HG02938 (cell line): ENCODE data around the gene KRT4.
"Not testable (repeated sequence)": the region's sequence is repeated elsewhere in the genome, so short reads cannot be mapped to it uniquely, and the experiment has no call there.

ENCODE experiments used
- ATAC-seq: cut with Tn5 transposase; IDR thresholded peaks from one replicate; pipeline ENCODE4 v1.9.1; 2021; ENCODE audit warnings: mild to moderate bottlenecking, moderate library complexity; ENCODE audit not compliant: unreplicated experiment

The KRT4 gene

GRCh38 chr12:52813885-52814709 lies at the start of gene KRT4:
Gene KRT4, minus strand, starts transcription at chr12:52814116. Its CDS starts 58 bp downstream, at chr12:52814058.
- no peak for ATAC-seq

GRCh38 chr12:52862023-52862422 lies 48.1 kb upstream of the KRT4 start:
- no peak for ATAC-seq

GRCh38 chr12:52861511-52861910 lies 47.6 kb upstream of the KRT4 start:
- no peak for ATAC-seq

GRCh38 chr12:52860102-52860823 lies 46.3 kb upstream of the KRT4 start:
- no peak for ATAC-seq

GRCh38 chr12:52857500-52857899 lies 43.6 kb upstream of the KRT4 start:
- ATAC-seq, result no peak

GRCh38 chr12:52856787-52857186 lies 42.9 kb upstream of the KRT4 start:
- no peak for ATAC-seq

- not testable (repeated sequence) for ATAC-seq
Measured at GRCh38 chr12:52856077-52856476, 42.2 kb upstream of the KRT4 start.

- ATAC-seq, result no peak
Measured at GRCh38 chr12:52851787-52852186, 37.9 kb upstream of the KRT4 start.

- ATAC-seq, result no peak
Measured at GRCh38 chr12:52850681-52851080, 36.8 kb upstream of the KRT4 start.

- ATAC-seq, result no peak
Measured at GRCh38 chr12:52849511-52849910, 35.6 kb upstream of the KRT4 start.

- ATAC-seq, result no peak
Measured at GRCh38 chr12:52848661-52849255, 34.8 kb upstream of the KRT4 start, which contains the start of gene KRT78. Gene KRT78, minus strand, starts transcription at chr12:52848994. Its CDS starts 64 bp downstream, at chr12:52848930.

DNA sequence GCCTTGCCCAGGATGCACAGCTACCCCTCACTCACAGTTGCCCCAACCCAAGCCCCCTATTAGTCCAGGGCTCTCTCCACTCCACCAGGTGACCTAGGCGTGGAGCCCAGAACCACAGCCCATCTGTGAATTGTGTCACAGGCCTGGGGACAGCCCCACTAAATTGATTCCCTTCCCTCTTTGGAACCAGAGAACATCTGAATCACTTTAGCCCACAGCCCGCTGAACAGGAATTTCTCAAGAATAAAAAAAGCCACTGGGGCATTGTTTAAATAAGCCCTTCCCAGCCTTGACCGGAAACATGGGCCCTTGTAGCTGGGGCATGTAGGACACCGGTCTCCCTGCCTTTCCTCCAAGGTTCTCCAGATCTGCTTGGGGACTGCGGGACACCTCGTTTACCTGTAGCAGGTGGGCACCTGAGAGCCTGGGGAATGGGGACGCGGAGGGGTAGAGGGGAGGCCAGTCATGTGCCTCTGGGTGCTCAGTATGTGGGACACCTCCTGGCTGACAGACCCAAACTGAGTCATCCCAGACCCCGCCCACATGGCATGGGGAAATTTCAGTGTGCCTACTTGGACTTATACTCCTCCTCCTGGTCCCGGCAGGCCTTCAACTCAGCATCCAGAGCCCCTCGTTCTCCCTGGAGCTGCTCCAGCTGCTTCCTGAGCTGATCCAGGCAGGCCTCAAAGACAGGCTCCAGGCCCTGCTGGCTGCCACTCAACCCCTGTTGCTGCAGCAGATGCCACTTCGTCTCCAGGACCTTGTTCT lies 33.6 kb upstream of the KRT4 start:
- no peak for ATAC-seq

- ATAC-seq, result no peak
Measured at GRCh38 chr12:52846356-52846970, 32.5 kb upstream of the KRT4 start.

- ATAC-seq, result no peak
Measured at GRCh38 chr12:52845946-52846345, 32.0 kb upstream of the KRT4 start.

GRCh38 chr12:52844386-52844785 lies 30.5 kb upstream of the KRT4 start:
- ATAC-seq, result no peak

GRCh38 chr12:52839436-52840105 lies 25.7 kb upstream of the KRT4 start:
- no peak for ATAC-seq

DNA sequence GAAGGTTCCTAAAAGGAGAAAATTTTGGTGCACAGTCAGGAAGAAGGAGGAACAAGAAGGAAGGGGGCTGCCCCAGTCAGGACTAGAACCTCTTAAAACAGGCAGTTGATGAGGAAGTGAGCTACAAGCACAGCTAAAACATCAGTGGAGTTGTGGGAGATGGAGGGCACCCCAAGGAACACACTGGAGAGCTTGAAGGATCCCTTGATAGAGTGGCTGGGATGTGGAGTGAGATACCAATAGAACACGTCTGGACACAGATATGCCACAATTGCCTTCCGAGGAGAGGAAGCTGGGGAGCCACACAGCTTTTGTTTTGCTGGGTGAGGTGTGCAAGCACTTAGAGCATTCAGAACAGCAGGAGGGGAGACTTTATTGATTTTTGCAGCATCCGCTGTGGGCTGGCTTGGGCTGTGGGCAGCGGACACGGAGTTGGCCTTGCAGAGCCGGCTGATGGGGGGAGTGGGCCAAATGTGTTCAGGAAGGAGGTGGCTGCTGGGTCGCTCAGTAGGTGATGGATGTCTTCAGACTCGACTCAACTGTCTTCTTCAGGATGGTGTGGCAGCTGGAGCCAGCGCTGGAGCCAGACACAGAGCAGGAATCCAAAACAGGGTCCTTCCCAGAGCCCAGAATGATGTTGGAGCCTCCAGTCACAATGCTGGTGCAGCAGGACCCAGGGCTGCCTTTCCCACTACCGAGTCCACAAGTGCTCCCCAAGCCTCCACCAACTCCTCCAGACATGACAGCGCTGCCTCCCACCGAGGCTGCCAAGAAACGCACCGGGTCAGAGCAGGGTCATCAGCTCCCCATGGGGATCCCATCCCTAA lies 24.9 kb upstream of the KRT4 start:
- ATAC-seq, result no peak

DNA sequence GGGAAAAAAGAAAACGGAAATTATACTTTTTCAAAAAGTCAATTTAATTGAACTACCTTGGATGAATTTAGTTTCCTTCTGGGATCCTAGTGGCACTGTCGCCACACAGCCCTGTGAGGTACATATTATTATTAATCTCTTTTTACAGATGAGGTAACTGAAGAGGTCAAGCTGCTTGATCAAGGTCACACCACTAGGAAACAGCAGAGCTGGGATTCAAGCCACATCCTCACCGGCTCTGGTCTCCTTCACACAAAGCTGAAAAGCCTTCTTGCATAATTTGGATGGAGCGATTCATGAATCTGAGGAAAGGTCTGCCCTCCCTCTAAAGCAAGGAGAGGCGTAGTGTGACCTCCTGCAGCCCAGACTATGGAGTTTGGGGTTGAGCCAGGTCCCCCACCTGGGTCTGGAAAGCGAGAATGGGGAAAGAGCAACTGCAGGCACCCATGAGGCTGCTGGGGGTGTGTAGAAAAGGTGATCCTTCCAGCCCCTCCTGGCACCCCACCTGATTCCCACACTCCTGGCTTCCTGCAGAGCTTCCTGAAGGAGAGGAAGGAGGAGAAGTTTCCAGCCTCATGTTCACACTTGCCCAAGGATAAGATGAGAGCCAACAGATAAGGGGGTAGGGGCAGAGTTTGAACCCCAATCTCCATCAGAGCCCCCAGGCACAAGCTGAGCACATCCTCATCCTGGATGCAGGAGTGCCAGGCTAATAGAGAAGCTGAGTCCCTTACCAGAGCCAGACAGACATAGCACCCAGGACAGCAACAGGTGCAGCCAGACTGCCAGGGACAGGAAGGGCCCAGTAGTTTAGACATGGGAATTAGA lies 24.1 kb upstream of the KRT4 start:
- ATAC-seq, result no peak
